SK-N-SH treated with all-trans-retinoic acid at 6 μM for 48 hours (cell line): ENCODE results near the gene CKLF.

Source experiments
- GLIS3 ChIP-seq: fragments of 250-450 bp; sonication (Bioruptor Pico); IDR thresholded peaks from 2 replicates; pipeline ENCODE4 v1.5.0; 2020; ENCODE audit warnings: mild to moderate bottlenecking, moderate library complexity
- ISL1 ChIP-seq: fragments of 250-450 bp; sonication (Bioruptor Pico); IDR thresholded peaks from 2 replicates; pipeline ENCODE4 v2.1.2; 2022; ENCODE audit warnings: mild to moderate bottlenecking, moderate library complexity
- PATZ1 ChIP-seq: fragments of 250-450 bp; sonication (Bioruptor Pico); IDR thresholded peaks from 2 replicates; pipeline ENCODE4 v1.8.0; 2020; ENCODE audit warnings: mild to moderate bottlenecking, moderate library complexity, borderline replicate concordance
- RARB ChIP-seq: fragments of 250-450 bp; sonication (Bioruptor Pico); IDR thresholded peaks from 2 replicates; pipeline ENCODE4 v1.8.0; 2021; ENCODE audit warnings: mild to moderate bottlenecking, moderate library complexity
- TCF4 ChIP-seq: fragments of 250-450 bp; sonication (Bioruptor Pico); IDR thresholded peaks from 2 replicates; pipeline ENCODE4 v1.8.0; 2021; ENCODE audit warnings: mild to moderate bottlenecking, moderate library complexity, borderline replicate concordance
- TOX ChIP-seq: fragments of 250-450 bp; sonication (Bioruptor Pico); IDR thresholded peaks from 2 replicates; pipeline ENCODE4 v1.8.0; 2021; ENCODE audit warnings: mild to moderate bottlenecking, moderate library complexity, borderline replicate concordance
- ZC3H10 ChIP-seq: fragments of 250-450 bp; sonication (Bioruptor Pico); IDR thresholded peaks from 2 replicates; pipeline ENCODE4 v1.5.1; 2021; ENCODE audit warnings: mild to moderate bottlenecking, moderate library complexity
- ZNF565 ChIP-seq: fragments of 450-650 bp; formaldehyde crosslinking; conservative IDR thresholded peaks from 2 replicates; pipeline ENCODE4 v1.5.0; 2020; ENCODE audit warnings: low read depth, mild to moderate bottlenecking, moderate library complexity
- TF ChIP-seq, protein P1 (sequence below): fragments of 250-450 bp; sonication (Bioruptor Pico); IDR thresholded peaks from 2 replicates; pipeline ENCODE4 v1.5.1; 2020; ENCODE audit warnings: low read depth, mild to moderate bottlenecking, moderate library complexity

- TF ChIP-seq TCF4: no peak
- TF ChIP-seq, protein P1, sequence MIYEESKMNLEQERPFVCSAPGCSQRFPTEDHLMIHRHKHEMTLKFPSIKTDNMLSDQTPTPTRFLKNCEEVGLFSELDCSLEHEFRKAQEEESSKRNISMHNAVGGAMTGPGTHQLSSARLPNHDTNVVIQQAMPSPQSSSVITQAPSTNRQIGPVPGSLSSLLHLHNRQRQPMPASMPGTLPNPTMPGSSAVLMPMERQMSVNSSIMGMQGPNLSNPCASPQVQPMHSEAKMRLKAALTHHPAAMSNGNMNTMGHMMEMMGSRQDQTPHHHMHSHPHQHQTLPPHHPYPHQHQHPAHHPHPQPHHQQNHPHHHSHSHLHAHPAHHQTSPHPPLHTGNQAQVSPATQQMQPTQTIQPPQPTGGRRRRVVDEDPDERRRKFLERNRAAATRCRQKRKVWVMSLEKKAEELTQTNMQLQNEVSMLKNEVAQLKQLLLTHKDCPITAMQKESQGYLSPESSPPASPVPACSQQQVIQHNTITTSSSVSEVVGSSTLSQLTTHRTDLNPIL (CRISPR knock-in tag): no peak
- TF ChIP-seq PATZ1 (CRISPR knock-in tag): peak; percentile 64; the same call in 1 of the 2 replicates
- TF ChIP-seq RARB (CRISPR knock-in tag): no peak
- peak; percentile 80 for TF ChIP-seq ISL1
- TF ChIP-seq TOX (CRISPR knock-in tag): no peak
- TF ChIP-seq ZC3H10 (CRISPR knock-in tag): no peak
- no peak for TF ChIP-seq GLIS3
- TF ChIP-seq ZNF565: no peak
These were observed 11.4 kb downstream of the CKLF start for GRCh38 chr16:66563574-66564334.
